BE2C (cell line): ENCODE results near the gene TMEM51. TPM values are rescaled to one million over a fixed set of nuclear protein-coding genes. Genes with fewer than 3 reads are reported as not detected.

ENCODE experiments used
- DNase-seq: peaks from one replicate; pipeline ENCODE4 v3.0.0-alpha.2; 2020
- H3K27me3 ChIP-seq: fragments of 250-450 bp; sonication (Bioruptor Pico); 2 replicates; pipeline ENCODE4 v1.5.1; 2020; ENCODE audit warnings: mild to moderate bottlenecking
- H3K36me3 ChIP-seq: fragments of 250-450 bp; sonication (Bioruptor Pico); 2 replicates; pipeline ENCODE4 v1.5.1; 2020; ENCODE audit warnings: mild to moderate bottlenecking
- H3K4me1 ChIP-seq: fragments of 250-450 bp; sonication (Bioruptor Pico); 2 replicates; pipeline ENCODE4 v1.5.1; 2020
- H3K4me3 ChIP-seq: 2 replicates; pipeline ENCODE4 v1.5.1; 2011; ENCODE audit warnings: low read depth, low read length
- H3K9me3 ChIP-seq: fragments of 250-450 bp; sonication (Bioruptor Pico); 2 replicates; pipeline ENCODE4 v1.5.1; 2020
- polyA plus RNA-seq: library from polyadenylated mRNA; unstranded; fragments of >200 nt; gene quantifications from one replicate; pipeline ENCODE4 v1.2.1, GENCODE V29; 2012; ENCODE audit warnings: low read depth, missing spikeins; ENCODE audit not compliant: insufficient read length, insufficient read depth
- TF ChIP-seq, protein P1 (sequence below): IDR thresholded peaks from 2 replicates; pipeline ENCODE4 v1.5.1; 2012; ENCODE audit warnings: mild to moderate bottlenecking, low read depth, low read length

TMEM51 gene, protein sequence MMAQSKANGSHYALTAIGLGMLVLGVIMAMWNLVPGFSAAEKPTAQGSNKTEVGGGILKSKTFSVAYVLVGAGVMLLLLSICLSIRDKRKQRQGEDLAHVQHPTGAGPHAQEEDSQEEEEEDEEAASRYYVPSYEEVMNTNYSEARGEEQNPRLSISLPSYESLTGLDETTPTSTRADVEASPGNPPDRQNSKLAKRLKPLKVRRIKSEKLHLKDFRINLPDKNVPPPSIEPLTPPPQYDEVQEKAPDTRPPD
- 47.7 TPM for polyA plus RNA-seq

DNA sequence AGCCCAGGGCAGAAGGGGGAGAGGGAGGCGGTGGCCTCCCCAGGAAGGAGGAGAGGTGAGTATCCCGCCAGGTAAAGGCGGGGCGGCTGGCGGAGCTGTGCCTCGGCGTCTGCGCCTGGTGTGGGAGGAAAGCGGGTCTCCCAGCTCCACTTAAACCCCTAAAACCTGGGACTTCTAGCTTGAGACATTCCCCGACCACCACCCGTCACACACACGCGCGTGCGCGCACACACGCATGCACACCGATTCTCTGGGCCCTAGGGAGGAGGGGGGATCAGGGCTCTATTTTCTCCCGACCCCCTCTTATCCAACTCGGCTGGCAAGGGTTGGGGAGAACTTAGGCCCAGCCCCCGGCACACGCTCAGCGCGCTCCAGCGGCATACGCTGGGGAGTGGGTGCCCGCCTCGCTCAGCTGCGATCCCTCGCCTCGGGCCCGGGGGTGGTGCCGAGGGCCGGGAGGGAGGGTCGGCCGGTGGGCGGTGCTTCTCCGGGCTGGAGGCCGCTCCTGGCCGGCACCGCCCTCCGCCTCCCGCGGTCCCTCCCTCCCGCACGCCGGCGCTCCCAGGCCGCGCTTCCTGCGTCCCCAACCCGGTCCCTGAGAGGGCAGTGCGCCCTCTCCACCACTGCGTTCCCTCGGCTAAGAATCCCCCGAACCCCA is at the start of gene TMEM51:
Gene TMEM51 (plus strand): TSS at position 564 of the 658 bp plus-strand sequence. CDS start 61,341 bp downstream, outside the sequence.
- H3K9me3 ChIP-seq, result no peaks in the 10 kb centered on the region
- TF ChIP-seq, protein P1, sequence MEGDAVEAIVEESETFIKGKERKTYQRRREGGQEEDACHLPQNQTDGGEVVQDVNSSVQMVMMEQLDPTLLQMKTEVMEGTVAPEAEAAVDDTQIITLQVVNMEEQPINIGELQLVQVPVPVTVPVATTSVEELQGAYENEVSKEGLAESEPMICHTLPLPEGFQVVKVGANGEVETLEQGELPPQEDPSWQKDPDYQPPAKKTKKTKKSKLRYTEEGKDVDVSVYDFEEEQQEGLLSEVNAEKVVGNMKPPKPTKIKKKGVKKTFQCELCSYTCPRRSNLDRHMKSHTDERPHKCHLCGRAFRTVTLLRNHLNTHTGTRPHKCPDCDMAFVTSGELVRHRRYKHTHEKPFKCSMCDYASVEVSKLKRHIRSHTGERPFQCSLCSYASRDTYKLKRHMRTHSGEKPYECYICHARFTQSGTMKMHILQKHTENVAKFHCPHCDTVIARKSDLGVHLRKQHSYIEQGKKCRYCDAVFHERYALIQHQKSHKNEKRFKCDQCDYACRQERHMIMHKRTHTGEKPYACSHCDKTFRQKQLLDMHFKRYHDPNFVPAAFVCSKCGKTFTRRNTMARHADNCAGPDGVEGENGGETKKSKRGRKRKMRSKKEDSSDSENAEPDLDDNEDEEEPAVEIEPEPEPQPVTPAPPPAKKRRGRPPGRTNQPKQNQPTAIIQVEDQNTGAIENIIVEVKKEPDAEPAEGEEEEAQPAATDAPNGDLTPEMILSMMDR, result no peak
- peaks cover 5% of the 10 kb centered on the region; the same call in 1 of the 2 replicates for H3K36me3 ChIP-seq
- H3K27me3 ChIP-seq, result no peaks in the 10 kb centered on the region
- DNase-seq, result peak; percentile 87
- H3K4me1 ChIP-seq, result peaks cover 19% of the 10 kb centered on the region
- peak within 1 kb of the TSS; percentile 78 for H3K4me3 ChIP-seq

DNA sequence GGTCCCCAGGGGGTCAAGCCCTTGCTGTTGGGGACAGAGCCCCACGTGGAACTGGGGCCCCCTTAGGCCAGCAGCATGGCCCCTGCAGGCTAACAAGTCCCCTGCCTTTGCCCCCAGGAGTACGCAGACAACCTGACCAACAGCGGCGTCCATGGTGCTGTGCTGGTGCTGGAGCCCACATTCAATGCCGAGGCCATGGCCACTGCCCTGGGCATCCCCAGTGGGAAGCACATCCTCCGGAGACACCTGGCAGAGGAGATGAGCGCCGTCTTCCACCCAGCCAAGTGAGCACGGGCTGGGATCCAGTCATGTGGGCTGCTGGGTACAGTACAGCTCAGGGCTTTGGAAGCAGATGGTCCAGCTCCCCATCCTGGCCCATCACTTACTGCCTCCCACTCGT is 49.6 kb upstream of the TMEM51 start:
- H3K27me3 ChIP-seq, result no peaks in the 10 kb centered on the region
- H3K4me3 ChIP-seq, result no peak overlapping the region
- TF ChIP-seq, protein P1, result no peak
- H3K9me3 ChIP-seq, result no peaks in the 10 kb centered on the region
- DNase-seq, result no peak
- no peaks in the 10 kb centered on the region for H3K4me1 ChIP-seq
- no peaks in the 10 kb centered on the region for H3K36me3 ChIP-seq

DNA sequence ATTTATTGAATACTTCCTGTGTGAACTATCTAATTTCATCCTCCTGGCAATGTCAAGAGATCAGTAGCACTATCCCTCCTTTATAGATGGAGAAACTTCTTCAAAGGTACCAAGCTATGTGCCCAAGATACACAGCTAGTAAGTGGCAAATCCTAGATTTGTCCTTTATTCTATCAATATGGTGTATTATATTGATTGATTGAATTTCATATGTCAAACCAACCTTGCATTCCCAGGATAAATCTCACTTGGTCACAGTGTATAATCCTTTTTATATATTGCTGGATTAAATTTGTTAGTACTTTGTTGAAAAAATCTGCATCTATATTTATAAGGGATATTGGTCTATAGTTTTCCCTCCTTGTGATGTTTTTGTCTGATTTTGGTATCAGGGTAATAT is 48.8 kb upstream of the TMEM51 start:
- H3K9me3 ChIP-seq, result no peaks in the 10 kb centered on the region
- TF ChIP-seq, protein P1, result no peak
- no peaks in the 10 kb centered on the region for H3K4me1 ChIP-seq
- no peaks in the 10 kb centered on the region for H3K36me3 ChIP-seq
- DNase-seq, result no peak
- no peak overlapping the region for H3K4me3 ChIP-seq
- no peaks in the 10 kb centered on the region for H3K27me3 ChIP-seq

DNA sequence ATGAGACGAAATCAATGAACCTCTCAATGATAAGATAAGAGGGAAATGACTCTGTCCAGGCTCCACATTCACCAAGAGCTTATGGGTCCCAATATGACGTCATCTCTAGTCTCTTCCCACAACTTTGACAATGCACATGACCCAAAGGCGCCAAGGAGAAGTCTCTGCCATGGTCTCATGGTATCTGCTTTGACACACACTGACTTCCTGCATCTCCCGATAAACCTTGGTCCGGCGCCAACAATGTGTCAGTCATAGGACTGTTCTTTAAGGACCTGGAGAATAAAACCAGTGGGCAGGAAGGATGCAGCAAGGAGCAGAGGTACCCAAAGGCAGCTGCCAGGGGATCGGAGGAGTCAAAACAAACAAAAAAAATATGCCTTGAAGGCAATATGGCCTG is 46.9 kb upstream of the TMEM51 start:
- peak; percentile 40 for DNase-seq
- no peaks in the 10 kb centered on the region for H3K36me3 ChIP-seq
- no peaks in the 10 kb centered on the region for H3K4me1 ChIP-seq
- H3K4me3 ChIP-seq, result no peak overlapping the region
- TF ChIP-seq, protein P1, result no peak
- no peaks in the 10 kb centered on the region for H3K9me3 ChIP-seq
- no peaks in the 10 kb centered on the region for H3K27me3 ChIP-seq

DNA sequence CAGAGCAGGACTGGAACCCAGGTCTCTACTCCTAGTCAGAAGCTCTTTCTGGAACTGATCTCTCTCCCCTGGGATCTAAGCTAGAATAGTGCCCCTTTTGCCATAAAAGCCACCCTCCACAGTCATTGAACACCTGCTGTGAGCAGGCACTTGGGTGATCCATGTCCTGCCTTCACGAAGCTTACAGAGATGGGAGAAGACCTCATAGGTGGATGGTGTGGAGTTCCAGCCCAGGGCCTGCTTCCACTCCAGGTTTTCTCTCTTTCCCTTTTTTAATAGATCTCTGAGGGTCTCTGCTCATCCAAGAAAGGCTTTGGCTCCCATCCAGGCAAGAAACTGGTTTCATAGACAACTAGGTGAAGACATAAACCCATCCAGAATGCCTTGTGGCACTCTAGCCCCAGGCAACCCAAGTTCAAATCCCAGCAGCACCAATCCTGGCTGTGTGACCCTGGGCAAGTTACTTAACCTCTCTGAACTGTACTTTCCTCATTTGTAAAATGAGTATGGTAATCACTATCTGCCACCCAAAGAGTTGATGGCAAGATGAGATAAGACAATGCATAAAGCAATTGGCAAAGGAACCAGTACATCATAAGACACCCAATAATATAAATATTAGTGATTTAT is 46.4 kb upstream of the TMEM51 start:
- TF ChIP-seq, protein P1, result no peak
- no peak overlapping the region for H3K4me3 ChIP-seq
- no peaks in the 10 kb centered on the region for H3K27me3 ChIP-seq
- H3K4me1 ChIP-seq, result no peaks in the 10 kb centered on the region
- H3K36me3 ChIP-seq, result no peaks in the 10 kb centered on the region
- H3K9me3 ChIP-seq, result no peaks in the 10 kb centered on the region
- no peak for DNase-seq
